NT2/D1 (cell line): ENCODE measurements around the gene CTIF.

ENCODE experiments used
- DNase-seq: peaks from one replicate; pipeline ENCODE4 v3.0.0-alpha.2; 2011; ENCODE audit warnings: low read depth, low spot score
- H3K27me3 ChIP-seq: 2 replicates; pipeline ENCODE4 v1.6.0; 2011; ENCODE audit warnings: mild to moderate bottlenecking; ENCODE audit not compliant: insufficient read length, insufficient read depth
- H3K36me3 ChIP-seq: 2 replicates; pipeline ENCODE4 v1.6.1; 2011; ENCODE audit warnings: mild to moderate bottlenecking, low read length, mixed read lengths; ENCODE audit not compliant: insufficient read depth, insufficient read length
- H3K4me1 ChIP-seq: 2 replicates; pipeline ENCODE4 v1.5.1; 2011; ENCODE audit not compliant: insufficient read depth, insufficient read length
- H3K4me3 ChIP-seq: 2 replicates; pipeline ENCODE4 v1.5.1; 2011; ENCODE audit warnings: low read depth; ENCODE audit not compliant: insufficient read length
- H3K9ac ChIP-seq: 2 replicates; pipeline ENCODE4 v1.6.0; 2011; ENCODE audit warnings: low read depth; ENCODE audit not compliant: insufficient read length
- H3K9me3 ChIP-seq: 2 replicates; pipeline ENCODE4 v1.5.1; 2011; ENCODE audit warnings: mild to moderate bottlenecking, low read length; ENCODE audit not compliant: insufficient read depth
- SUZ12 ChIP-seq: IDR thresholded peaks from 2 replicates; pipeline ENCODE4 v1.6.1; 2011; ENCODE audit not compliant: insufficient read length, insufficient read depth; ENCODE audit errors: extremely low read depth
- YY1 ChIP-seq: IDR thresholded peaks from 2 replicates; pipeline ENCODE4 v1.6.1; 2011; ENCODE audit not compliant: insufficient read length, insufficient read depth
- ZNF274 ChIP-seq: IDR thresholded peaks from 2 replicates; pipeline ENCODE4 v1.6.1; 2011; ENCODE audit warnings: mild to moderate bottlenecking, low read depth, low read length

Gene CTIF

GRCh38 chr18:48858676-48859075 is 319.8 kb downstream of the CTIF start:
- H3K9ac ChIP-seq: no peak overlapping the region
- H3K4me1 ChIP-seq: peaks cover 20% of the 10 kb centered on the region
- H3K27me3 ChIP-seq: no peaks in the 10 kb centered on the region
- TF ChIP-seq ZNF274 (no peak), SUZ12 (no peak), YY1 (no peak)
- peaks cover 10% of the 10 kb centered on the region for H3K36me3 ChIP-seq
- no peak for DNase-seq
- H3K9me3 ChIP-seq: peaks cover 4% of the 10 kb centered on the region; the same call in 1 of the 2 replicates
- no peak overlapping the region for H3K4me3 ChIP-seq

DNA sequence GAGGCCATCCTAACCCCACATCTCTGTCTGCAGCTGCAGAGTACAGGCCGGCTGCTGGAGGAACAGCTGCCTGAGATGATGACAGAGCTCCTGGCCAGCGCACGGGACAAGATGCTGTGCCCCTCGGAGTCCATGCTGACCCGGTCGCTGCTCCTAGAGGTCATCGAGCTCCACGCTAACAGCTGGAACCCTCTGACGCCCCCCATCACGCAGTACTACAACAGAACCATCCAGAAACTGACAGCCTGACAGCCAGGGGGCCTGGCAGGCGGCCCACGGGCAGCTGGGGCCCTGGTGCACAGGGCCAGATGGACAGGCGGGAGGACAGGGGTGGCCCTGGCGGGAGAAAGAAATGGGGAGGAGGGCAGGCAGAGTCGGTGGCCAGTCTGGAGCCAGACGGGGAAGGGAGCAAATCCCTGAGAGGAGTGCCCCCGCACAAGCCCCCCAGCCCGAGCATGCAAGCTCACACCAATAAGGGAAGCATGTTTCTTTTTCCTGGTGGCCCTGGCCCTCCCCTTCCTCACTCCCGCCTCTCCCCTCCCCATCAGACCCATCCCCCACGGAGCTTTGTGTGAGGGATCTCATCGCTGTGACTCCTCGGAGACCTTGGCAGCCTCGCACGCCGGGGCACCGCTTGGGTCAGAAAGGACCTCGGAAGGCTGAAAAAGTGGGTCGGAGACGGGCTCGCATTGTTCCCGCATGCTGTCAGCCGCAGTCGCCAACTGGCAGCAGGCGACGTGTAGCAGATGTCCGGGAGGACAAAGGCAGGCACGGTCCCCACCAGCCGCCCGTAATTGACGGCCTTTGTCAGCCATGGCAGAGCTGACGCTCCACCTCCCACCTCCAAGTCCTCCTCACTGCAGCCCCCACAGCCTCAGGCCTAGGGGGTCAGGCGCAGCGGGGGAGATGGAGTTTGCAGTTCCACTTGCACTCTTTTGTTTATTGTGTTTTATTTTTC is 320.8 kb downstream of the CTIF start:
- H3K4me3 ChIP-seq: peak overlapping the region; percentile 27
- H3K9me3 ChIP-seq: peaks cover 4% of the 10 kb centered on the region; the same call in 1 of the 2 replicates
- H3K4me1 ChIP-seq: peaks cover 20% of the 10 kb centered on the region
- peak; percentile 41 for TF ChIP-seq YY1
- TF ChIP-seq SUZ12: no peak
- no peak for TF ChIP-seq ZNF274
- H3K27me3 ChIP-seq: no peaks in the 10 kb centered on the region
- peaks cover 10% of the 10 kb centered on the region for H3K36me3 ChIP-seq
- DNase-seq: no peak
- H3K9ac ChIP-seq: peak overlapping the region; percentile 65

DNA sequence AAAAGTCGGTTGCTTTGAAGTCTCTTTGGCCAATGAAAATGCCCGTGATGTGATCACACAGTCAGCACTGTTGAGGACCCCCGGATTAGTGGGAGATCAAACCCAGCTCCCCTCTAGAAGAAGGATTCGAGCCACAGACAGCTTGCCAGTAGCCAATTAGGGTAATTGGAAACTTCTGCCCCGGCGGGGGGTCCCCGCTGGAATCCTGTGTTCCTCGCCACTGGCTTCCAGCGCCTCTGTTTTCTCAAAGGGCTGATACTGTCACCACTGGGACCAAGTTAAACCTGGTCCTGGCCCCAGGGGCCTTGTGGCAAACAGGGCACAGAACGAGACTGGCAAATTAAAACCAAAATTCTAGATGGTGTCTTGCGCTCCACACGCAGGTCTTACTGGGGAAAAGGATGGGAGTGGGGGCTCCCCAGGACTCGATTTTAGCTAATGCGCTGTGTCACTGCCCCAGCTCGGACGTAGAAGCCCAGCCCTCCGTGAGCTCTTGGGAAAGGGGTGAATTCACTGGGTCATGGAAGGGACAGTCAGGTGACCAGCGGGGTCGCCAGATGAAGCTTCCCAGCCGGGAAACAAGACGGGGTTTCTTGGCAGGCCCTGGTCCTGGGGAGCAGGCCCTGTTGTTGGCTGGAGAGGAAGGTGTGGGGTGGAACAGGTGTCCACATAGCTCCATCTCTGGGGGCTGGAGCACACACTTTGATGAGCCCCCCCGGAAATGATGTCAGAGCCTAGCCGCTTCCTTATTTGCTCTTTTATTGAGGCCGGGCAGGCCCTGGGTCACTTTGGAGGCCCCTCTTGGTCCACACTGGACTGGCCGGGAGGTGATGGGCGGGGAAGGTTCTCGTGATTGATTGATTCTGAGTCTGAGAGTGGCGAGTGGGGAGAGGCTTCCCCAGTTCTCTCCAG is 321.7 kb downstream of the CTIF start:
- Histone ChIP-seq H3K9me3 (peaks cover 4% of the 10 kb centered on the region; the same call in 1 of the 2 replicates), H3K9ac (no peak overlapping the region), H3K27me3 (no peaks in the 10 kb centered on the region), H3K4me1 (peaks cover 20% of the 10 kb centered on the region), H3K36me3 (peaks cover 10% of the 10 kb centered on the region), H3K4me3 (no peak overlapping the region)
- TF ChIP-seq SUZ12 (no peak), YY1 (no peak), ZNF274 (no peak)
- DNase-seq: no peak

DNA sequence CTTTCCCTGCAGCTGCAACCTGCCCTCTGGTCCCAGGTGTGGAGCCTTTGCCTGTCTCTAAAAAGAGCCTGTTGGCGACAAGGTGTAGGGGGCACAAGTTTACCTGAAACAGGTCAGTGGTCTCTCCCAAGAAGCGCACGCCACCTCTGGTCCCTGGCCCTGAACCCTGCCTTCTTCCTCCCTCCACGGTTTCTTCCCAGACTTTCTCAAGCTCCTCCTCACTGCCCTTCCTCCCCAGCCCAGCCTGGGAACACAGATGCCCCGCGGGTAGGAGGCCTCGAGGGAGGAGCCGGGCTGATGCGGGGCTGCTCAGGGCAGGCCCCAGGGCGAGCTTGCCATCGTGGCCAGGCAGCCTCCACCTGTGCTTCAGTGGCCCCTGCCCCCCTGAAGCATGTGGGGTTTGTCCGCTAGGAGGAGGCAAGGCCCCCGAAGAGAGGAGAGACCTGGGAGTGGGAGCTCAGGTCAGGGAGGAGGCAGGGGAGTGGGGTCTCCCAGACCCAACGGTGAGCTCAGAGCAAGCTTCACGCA is 322.4 kb downstream of the CTIF start:
- Histone ChIP-seq H3K4me1 (peaks cover 20% of the 10 kb centered on the region), H3K9me3 (peaks cover 4% of the 10 kb centered on the region; the same call in 1 of the 2 replicates), H3K36me3 (peaks cover 10% of the 10 kb centered on the region), H3K27me3 (no peaks in the 10 kb centered on the region), H3K9ac (peak overlapping the region; percentile 56), H3K4me3 (no peak overlapping the region)
- DNase-seq: no peak
- TF ChIP-seq ZNF274 (no peak), YY1 (no peak), SUZ12 (no peak)

GRCh38 chr18:48862132-48862531 is 323.3 kb downstream of the CTIF start:
- TF ChIP-seq ZNF274 (no peak), SUZ12 (no peak), YY1 (no peak)
- no peak for DNase-seq
- Histone ChIP-seq H3K4me3 (no peak overlapping the region), H3K36me3 (peaks cover 8% of the 10 kb centered on the region), H3K9me3 (peaks cover 4% of the 10 kb centered on the region; the same call in 1 of the 2 replicates), H3K27me3 (no peaks in the 10 kb centered on the region), H3K9ac (no peak overlapping the region), H3K4me1 (peaks cover 20% of the 10 kb centered on the region)

GRCh38 chr18:48862678-48863270 is 323.9 kb downstream of the CTIF start:
- Histone ChIP-seq H3K9me3 (peaks cover 4% of the 10 kb centered on the region; the same call in 1 of the 2 replicates), H3K4me1 (peaks cover 20% of the 10 kb centered on the region), H3K4me3 (no peak overlapping the region), H3K9ac (no peak overlapping the region), H3K27me3 (no peaks in the 10 kb centered on the region), H3K36me3 (peaks cover 7% of the 10 kb centered on the region)
- DNase-seq: no peak
- TF ChIP-seq YY1 (no peak), ZNF274 (no peak), SUZ12 (no peak)
